HepG2 (cell line): ENCODE measurements around the gene SOX12. TPM values are rescaled to one million over a fixed set of nuclear protein-coding genes. Genes with fewer than 3 reads are reported as not detected.

Source experiments
- FOXK1 ChIP-seq: sonication (generic); formaldehyde crosslinking; IDR thresholded peaks from 2 replicates; pipeline ENCODE4 v1.4.0; 2020; ENCODE audit warnings: low read depth, missing genetic modification reagents, borderline replicate concordance
- HOXA3 ChIP-seq: sonication (generic); formaldehyde crosslinking; IDR thresholded peaks from 2 replicates; pipeline ENCODE4 v1.5.0; 2020; ENCODE audit warnings: missing genetic modification reagents
- TRIM24 ChIP-seq: sonication (generic); formaldehyde crosslinking; IDR thresholded peaks from 2 replicates; pipeline ENCODE4 v1.8.0; 2022; ENCODE audit warnings: mild to moderate bottlenecking, missing genetic modification reagents
- ZNF274 ChIP-seq: sonication (generic); formaldehyde crosslinking; IDR thresholded peaks from 2 replicates; pipeline ENCODE4 v1.5.1; 2020; ENCODE audit warnings: mild to moderate bottlenecking, missing genetic modification reagents
- ZNF607 ChIP-seq: sonication (generic); formaldehyde crosslinking; IDR thresholded peaks from 2 replicates; pipeline ENCODE4 v1.5.1; 2020; ENCODE audit warnings: missing genetic modification reagents, mild to moderate bottlenecking, borderline replicate concordance
- ZNF652 ChIP-seq: IDR thresholded peaks from 2 replicates; pipeline ENCODE4 v1.6.1; 2016; ENCODE audit warnings: low read depth, borderline replicate concordance
- ZNF891 ChIP-seq: sonication (generic); formaldehyde crosslinking; IDR thresholded peaks from 2 replicates; pipeline ENCODE4 v1.5.0; 2020; ENCODE audit warnings: mild to moderate bottlenecking, missing genetic modification reagents
- polyA plus RNA-seq, 8 experiments: library from polyadenylated mRNA; depleted of rRNA in 3 of 8; stranded (reverse) in 7 of 8; unstranded in 1 of 8; fragments of >200 nt; fragmentation: Illumina TruSeq in 4 of 8; extraction: Trizol in 4 of 8; gene quantifications; 2 replicates each; pipeline versions ENCODE4 v1.2.1 to v1.2.3, GENCODE V29; 2011 to 2016; ENCODE audit warnings: low read depth in 4 of 8, missing spikeins in 1 of 8, mixed read lengths in 1 of 8; ENCODE audit not compliant: insufficient read depth in 1 of 8
- total RNA-seq, 5 experiments: library from RNA; depleted of rRNA; stranded (reverse); fragments of >200 nt; fragmentation: Illumina TruSeq; extraction: Trizol; gene quantifications; 2 replicates each; pipeline ENCODE4 v1.2.3, GENCODE V29; 2016; ENCODE audit warnings: low read depth in 1 of 5
- TF ChIP-seq, protein P1 (sequence below): IDR thresholded peaks from 2 replicates; pipeline ENCODE4 v1.6.1; 2016; ENCODE audit warnings: low read depth, missing genetic modification reagents, missing compliant biosample characterization
- TF ChIP-seq, protein P2 (sequence below): sonication (generic); formaldehyde crosslinking; IDR thresholded peaks from 2 replicates; pipeline ENCODE4 v1.4.0; 2020; ENCODE audit warnings: missing genetic modification reagents
- TF ChIP-seq, protein P3 (sequence below): sonication (generic); formaldehyde crosslinking; IDR thresholded peaks from 2 replicates; pipeline ENCODE4 v1.5.0; 2020; ENCODE audit warnings: missing genetic modification reagents
- TF ChIP-seq, protein P4 (sequence below): sonication (generic); formaldehyde crosslinking; IDR thresholded peaks from 2 replicates; pipeline ENCODE4 v1.5.1; 2020; ENCODE audit warnings: missing genetic modification reagents, mild to moderate bottlenecking, borderline replicate concordance
- TF ChIP-seq, protein P5 (sequence below): sonication (generic); formaldehyde crosslinking; conservative IDR thresholded peaks from 2 replicates; pipeline ENCODE4 v1.4.0; 2020; ENCODE audit warnings: missing genetic modification reagents

SOX12 gene
- total and polyA plus RNA-seq, 2 of the 13 experiments (the other 11 are each of a cell fraction or from before 2014, with no cell fraction given), result 10.0 to 18.7 TPM

DNA sequence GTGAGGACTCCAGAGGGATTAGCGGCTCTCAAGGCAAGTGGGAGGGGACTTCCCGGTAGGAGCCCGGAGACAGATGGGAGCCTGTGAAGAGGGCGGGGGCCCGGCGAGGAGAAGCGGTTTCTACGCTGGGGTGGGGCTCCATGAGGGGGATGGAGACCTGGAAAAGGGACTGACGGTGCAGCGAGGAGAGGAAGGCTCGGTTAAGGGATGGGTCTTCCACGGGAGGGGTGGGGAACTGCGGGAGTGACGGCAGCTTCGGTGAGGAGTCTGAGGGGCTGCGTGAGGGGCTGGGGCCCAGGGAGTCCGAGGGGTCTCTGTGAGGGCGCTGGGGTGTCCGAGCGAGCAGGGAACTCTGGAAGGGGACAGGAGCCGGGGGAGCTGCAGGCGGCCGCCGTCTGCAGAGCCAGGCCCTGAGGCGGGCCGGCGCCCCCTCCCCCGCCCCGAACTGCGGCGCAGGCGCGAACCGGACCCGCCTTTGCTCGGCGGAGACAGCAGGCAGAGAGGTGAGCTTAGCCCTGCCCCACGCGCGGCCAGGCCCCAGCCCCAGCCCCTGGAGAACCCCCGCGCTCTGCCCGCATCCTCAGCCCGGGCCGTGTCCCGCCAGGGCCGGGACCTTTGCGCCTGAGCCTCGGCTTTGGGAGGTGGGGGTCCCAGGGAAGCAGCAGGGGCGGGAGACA is 21.4 kb downstream of the SOX12 start, which contains the start of gene NRSN2 (continued):
- TF ChIP-seq, protein P1, sequence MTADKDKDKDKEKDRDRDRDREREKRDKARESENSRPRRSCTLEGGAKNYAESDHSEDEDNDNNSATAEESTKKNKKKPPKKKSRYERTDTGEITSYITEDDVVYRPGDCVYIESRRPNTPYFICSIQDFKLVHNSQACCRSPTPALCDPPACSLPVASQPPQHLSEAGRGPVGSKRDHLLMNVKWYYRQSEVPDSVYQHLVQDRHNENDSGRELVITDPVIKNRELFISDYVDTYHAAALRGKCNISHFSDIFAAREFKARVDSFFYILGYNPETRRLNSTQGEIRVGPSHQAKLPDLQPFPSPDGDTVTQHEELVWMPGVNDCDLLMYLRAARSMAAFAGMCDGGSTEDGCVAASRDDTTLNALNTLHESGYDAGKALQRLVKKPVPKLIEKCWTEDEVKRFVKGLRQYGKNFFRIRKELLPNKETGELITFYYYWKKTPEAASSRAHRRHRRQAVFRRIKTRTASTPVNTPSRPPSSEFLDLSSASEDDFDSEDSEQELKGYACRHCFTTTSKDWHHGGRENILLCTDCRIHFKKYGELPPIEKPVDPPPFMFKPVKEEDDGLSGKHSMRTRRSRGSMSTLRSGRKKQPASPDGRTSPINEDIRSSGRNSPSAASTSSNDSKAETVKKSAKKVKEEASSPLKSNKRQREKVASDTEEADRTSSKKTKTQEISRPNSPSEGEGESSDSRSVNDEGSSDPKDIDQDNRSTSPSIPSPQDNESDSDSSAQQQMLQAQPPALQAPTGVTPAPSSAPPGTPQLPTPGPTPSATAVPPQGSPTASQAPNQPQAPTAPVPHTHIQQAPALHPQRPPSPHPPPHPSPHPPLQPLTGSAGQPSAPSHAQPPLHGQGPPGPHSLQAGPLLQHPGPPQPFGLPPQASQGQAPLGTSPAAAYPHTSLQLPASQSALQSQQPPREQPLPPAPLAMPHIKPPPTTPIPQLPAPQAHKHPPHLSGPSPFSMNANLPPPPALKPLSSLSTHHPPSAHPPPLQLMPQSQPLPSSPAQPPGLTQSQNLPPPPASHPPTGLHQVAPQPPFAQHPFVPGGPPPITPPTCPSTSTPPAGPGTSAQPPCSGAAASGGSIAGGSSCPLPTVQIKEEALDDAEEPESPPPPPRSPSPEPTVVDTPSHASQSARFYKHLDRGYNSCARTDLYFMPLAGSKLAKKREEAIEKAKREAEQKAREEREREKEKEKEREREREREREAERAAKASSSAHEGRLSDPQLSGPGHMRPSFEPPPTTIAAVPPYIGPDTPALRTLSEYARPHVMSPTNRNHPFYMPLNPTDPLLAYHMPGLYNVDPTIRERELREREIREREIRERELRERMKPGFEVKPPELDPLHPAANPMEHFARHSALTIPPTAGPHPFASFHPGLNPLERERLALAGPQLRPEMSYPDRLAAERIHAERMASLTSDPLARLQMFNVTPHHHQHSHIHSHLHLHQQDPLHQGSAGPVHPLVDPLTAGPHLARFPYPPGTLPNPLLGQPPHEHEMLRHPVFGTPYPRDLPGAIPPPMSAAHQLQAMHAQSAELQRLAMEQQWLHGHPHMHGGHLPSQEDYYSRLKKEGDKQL, result no peak
- TF ChIP-seq ZNF274 (CRISPR knock-in tag), result 0 out of 2 replicates have a peak, but pooled peaks have one; percentile 39
- TF ChIP-seq, protein P2, sequence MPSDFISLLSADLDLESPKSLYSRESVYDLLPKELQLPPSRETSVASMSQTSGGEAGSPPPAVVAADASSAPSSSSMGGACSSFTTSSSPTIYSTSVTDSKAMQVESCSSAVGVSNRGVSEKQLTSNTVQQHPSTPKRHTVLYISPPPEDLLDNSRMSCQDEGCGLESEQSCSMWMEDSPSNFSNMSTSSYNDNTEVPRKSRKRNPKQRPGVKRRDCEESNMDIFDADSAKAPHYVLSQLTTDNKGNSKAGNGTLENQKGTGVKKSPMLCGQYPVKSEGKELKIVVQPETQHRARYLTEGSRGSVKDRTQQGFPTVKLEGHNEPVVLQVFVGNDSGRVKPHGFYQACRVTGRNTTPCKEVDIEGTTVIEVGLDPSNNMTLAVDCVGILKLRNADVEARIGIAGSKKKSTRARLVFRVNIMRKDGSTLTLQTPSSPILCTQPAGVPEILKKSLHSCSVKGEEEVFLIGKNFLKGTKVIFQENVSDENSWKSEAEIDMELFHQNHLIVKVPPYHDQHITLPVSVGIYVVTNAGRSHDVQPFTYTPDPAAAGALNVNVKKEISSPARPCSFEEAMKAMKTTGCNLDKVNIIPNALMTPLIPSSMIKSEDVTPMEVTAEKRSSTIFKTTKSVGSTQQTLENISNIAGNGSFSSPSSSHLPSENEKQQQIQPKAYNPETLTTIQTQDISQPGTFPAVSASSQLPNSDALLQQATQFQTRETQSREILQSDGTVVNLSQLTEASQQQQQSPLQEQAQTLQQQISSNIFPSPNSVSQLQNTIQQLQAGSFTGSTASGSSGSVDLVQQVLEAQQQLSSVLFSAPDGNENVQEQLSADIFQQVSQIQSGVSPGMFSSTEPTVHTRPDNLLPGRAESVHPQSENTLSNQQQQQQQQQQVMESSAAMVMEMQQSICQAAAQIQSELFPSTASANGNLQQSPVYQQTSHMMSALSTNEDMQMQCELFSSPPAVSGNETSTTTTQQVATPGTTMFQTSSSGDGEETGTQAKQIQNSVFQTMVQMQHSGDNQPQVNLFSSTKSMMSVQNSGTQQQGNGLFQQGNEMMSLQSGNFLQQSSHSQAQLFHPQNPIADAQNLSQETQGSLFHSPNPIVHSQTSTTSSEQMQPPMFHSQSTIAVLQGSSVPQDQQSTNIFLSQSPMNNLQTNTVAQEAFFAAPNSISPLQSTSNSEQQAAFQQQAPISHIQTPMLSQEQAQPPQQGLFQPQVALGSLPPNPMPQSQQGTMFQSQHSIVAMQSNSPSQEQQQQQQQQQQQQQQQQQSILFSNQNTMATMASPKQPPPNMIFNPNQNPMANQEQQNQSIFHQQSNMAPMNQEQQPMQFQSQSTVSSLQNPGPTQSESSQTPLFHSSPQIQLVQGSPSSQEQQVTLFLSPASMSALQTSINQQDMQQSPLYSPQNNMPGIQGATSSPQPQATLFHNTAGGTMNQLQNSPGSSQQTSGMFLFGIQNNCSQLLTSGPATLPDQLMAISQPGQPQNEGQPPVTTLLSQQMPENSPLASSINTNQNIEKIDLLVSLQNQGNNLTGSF (CRISPR knock-in tag), result no peak; the same call in 1 of the 2 replicates
- no peak for TF ChIP-seq TRIM24 (CRISPR knock-in tag)
- no peak; the same call in 1 of the 2 replicates for TF ChIP-seq FOXK1 (CRISPR knock-in tag)
- TF ChIP-seq ZNF607 (CRISPR knock-in tag), result 0 out of 2 replicates have a peak, but pooled peaks have one; percentile 17
- TF ChIP-seq, protein P3, sequence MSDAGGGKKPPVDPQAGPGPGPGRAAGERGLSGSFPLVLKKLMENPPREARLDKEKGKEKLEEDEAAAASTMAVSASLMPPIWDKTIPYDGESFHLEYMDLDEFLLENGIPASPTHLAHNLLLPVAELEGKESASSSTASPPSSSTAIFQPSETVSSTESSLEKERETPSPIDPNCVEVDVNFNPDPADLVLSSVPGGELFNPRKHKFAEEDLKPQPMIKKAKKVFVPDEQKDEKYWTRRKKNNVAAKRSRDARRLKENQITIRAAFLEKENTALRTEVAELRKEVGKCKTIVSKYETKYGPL, result 0 out of 2 replicates have a peak, but pooled peaks have one; percentile 36
- TF ChIP-seq, protein P4, sequence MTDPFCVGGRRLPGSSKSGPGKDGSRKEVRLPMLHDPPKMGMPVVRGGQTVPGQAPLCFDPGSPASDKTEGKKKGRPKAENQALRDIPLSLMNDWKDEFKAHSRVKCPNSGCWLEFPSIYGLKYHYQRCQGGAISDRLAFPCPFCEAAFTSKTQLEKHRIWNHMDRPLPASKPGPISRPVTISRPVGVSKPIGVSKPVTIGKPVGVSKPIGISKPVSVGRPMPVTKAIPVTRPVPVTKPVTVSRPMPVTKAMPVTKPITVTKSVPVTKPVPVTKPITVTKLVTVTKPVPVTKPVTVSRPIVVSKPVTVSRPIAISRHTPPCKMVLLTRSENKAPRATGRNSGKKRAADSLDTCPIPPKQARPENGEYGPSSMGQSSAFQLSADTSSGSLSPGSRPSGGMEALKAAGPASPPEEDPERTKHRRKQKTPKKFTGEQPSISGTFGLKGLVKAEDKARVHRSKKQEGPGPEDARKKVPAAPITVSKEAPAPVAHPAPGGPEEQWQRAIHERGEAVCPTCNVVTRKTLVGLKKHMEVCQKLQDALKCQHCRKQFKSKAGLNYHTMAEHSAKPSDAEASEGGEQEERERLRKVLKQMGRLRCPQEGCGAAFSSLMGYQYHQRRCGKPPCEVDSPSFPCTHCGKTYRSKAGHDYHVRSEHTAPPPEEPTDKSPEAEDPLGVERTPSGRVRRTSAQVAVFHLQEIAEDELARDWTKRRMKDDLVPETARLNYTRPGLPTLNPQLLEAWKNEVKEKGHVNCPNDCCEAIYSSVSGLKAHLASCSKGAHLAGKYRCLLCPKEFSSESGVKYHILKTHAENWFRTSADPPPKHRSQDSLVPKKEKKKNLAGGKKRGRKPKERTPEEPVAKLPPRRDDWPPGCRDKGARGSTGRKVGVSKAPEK (CRISPR knock-in tag), result no peak
- TF ChIP-seq, protein P5, sequence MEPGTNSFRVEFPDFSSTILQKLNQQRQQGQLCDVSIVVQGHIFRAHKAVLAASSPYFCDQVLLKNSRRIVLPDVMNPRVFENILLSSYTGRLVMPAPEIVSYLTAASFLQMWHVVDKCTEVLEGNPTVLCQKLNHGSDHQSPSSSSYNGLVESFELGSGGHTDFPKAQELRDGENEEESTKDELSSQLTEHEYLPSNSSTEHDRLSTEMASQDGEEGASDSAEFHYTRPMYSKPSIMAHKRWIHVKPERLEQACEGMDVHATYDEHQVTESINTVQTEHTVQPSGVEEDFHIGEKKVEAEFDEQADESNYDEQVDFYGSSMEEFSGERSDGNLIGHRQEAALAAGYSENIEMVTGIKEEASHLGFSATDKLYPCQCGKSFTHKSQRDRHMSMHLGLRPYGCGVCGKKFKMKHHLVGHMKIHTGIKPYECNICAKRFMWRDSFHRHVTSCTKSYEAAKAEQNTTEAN (CRISPR knock-in tag), result peak; percentile 21; the same call in 1 of the 2 replicates
- peak; percentile 40; the same call in 1 of the 2 replicates for TF ChIP-seq HOXA3 (CRISPR knock-in tag)
- no peak for TF ChIP-seq ZNF652 (CRISPR knock-in tag)
- peak; percentile 86 for TF ChIP-seq ZNF891 (CRISPR knock-in tag)
